PFSK-1 (cell line): ENCODE results near the gene HOXA2.

Experiments
- POLR2AphosphoS5 ChIP-seq: IDR thresholded peaks from 2 replicates; pipeline ENCODE4 v1.6.1; 2012; ENCODE audit warnings: low read depth, mild to moderate bottlenecking, control low read depth, low read length, moderate library complexity
- REST ChIP-seq, 2 experiments: IDR thresholded peaks; 2 replicates each; pipeline versions ENCODE4 v1.6.1 to v1.8.0; 2011 to 2012; ENCODE audit warnings: low read depth in 2 of 2, low read length in 2 of 2, control low read depth in 1 of 2, inconsistent platforms in 1 of 2, mild to moderate bottlenecking in 1 of 2, moderate library complexity in 1 of 2; ENCODE audit not compliant: insufficient read depth in 1 of 2
- SIN3A ChIP-seq: IDR thresholded peaks from 2 replicates; pipeline ENCODE4 v1.6.1; 2012; ENCODE audit warnings: mild to moderate bottlenecking, low read length, moderate library complexity, borderline replicate concordance; ENCODE audit not compliant: insufficient read depth
- TAF1 ChIP-seq: IDR thresholded peaks from 2 replicates; pipeline ENCODE4 v1.6.1; 2012; ENCODE audit warnings: low read length, control low read depth, borderline replicate concordance; ENCODE audit not compliant: insufficient read depth

GRCh38 chr7:27116962-27117886 lies 14.7 kb upstream of the HOXA2 start:
- no peak for TF ChIP-seq POLR2AphosphoS5
- no peak for TF ChIP-seq REST (IDR thresholded peaks at IDR 0.05; ENCODE audit: insufficient read depth in 1 of 2, low read depth in 2 of 2, low read length in 2 of 2)
- TF ChIP-seq TAF1, result no peak
- no peak for TF ChIP-seq SIN3A
